ENCODE measurements around the gene TEX38.

TEX38 gene

DNA sequence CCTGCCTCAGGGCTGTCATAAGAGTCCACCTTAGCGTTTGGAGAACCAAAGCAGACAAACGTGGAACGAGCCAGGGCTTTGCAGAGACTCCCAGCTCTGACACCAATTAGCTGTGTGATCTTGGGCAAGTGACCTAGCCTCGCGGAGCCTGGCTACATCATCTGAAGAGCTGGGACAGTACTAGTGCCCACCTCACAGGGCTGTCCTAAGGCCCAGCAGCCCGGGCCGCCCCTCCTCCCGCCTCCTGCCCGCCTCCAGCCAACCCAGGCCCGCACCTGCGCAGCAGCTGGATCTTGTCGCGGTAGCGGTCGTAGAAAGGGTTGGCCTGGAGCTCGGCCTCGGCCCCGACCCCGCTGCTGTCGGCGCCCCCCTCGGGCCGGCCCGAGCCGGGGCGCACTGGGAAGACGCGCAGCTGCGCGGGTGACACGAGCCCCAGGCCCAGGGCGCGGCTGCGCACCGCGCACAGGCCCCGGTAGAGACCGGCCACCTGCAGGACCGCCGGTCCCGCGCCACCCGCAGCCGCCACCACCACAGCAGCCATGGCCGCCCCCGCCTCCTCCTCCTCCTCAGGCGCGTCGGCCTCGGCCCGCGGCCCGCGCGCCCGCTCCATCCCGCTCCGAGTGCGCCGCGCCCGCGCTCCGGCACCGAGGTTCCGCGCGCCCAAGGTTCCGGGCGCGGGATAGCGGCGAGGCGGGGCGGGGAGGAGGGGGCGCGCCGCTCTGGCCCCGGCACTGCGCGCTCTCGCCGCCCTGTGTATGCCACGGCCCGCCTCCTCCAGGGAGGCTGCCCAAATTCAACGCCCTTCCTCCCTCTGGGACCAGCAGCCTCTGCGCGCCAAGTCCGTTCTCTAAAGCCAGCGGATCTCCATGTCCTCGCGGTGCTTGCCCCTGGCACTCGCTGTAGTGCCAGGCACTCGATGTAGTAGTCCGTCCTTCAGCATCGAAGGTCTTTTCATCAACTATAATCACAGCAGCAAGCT, 3.6 kb upstream of the TEX38 start, which contains the start of gene ATPAF1:
ATPAF1 (minus strand) TSS at position 583 of the 979 bp plus-strand sequence; CDS start at position 541, 42 bp downstream.
- peak; percentile 70 for DNase-seq (ENCODE audit: low read depth)
- H3K4me3 ChIP-seq (ENCODE audit: low read depth, low read length) = peak within 1 kb of the TSS; percentile 97
- TF ChIP-seq CTCF (IDR thresholded peaks at IDR 0.05; ENCODE audit: control insufficient read depth, extremely low read depth, insufficient read depth) = no peak

DNA sequence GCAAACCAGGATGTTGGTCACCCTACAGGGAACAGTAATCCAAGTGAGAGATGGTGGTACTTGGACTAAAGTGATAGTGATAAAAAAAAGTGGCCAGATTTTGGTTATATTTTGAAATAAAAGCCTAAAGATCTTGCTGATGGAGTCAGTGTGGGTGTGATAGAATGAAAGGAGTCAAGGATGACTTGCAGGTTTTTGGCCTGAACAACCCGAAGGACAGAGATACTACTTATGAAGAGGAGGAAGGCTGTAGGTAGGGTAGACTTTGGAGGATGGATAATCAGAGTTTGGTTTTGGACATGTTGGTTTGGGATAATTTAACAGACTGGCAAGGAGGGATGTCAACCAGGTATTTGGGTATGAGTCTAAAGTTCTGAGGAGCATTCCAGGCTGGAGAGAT, 1.5 kb upstream of the TEX38 start:
- no peak for DNase-seq (ENCODE audit: low read depth)
- no peak for TF ChIP-seq CTCF (IDR thresholded peaks at IDR 0.05; ENCODE audit: control insufficient read depth, extremely low read depth, insufficient read depth)

DNA sequence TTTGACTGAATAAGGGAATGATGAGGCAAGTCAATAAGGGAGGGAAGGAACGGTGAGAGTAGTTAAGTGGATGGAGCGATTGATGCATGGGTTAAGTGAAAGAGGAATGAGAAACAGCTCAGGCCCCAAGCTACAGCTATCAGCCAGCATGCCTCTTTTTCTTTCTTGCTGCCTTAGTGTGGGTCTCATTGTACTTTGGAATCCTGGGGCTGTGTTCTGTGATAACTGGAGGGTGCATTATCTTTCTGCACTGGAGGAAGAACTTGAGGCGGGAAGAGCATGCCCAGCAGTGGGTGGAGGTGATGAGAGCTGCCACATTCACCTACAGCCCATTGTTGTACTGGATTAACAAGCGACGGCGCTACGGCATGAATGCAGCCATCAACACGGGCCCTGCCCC, 1.0 kb downstream of the TEX38 start:
- no peak overlapping the region for H3K4me3 ChIP-seq (ENCODE audit: low read depth, low read length)
- DNase-seq (ENCODE audit: low read depth) = no peak

More for the DNA sequence above, 1.5 kb upstream of the TEX38 start:
- H3K4me3 ChIP-seq (ENCODE audit: low read depth, low read length) = no peak overlapping the region

DNA sequence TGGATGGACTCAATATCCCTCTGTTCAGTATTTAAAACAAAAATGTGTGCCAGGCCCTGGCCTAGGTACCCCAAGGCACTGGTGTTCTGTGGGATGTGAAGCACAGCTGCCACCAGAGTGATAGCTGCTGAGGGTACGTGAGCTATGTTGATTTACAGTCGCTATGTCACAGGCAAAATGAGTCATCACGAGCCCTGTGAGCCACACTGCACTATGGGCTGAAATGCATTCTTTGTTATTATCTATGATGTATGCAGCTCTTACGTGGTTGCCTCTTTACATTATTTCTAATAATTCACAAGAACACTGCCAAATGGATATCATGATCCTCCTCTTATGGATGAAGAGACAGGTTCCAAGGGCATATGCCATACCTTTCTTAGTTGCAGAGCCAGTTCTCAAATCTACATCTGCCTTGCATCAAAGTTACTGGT, 2.1 kb downstream of the TEX38 start:
- DNase-seq (ENCODE audit: low read depth) = no peak
- no peak overlapping the region for H3K4me3 ChIP-seq (ENCODE audit: low read depth, low read length)
- TF ChIP-seq CTCF (IDR thresholded peaks at IDR 0.05; ENCODE audit: control insufficient read depth, extremely low read depth, insufficient read depth) = no peak

More for the DNA sequence above, 1.0 kb downstream of the TEX38 start:
- no peak for TF ChIP-seq CTCF (IDR thresholded peaks at IDR 0.05; ENCODE audit: control insufficient read depth, extremely low read depth, insufficient read depth)

DNA sequence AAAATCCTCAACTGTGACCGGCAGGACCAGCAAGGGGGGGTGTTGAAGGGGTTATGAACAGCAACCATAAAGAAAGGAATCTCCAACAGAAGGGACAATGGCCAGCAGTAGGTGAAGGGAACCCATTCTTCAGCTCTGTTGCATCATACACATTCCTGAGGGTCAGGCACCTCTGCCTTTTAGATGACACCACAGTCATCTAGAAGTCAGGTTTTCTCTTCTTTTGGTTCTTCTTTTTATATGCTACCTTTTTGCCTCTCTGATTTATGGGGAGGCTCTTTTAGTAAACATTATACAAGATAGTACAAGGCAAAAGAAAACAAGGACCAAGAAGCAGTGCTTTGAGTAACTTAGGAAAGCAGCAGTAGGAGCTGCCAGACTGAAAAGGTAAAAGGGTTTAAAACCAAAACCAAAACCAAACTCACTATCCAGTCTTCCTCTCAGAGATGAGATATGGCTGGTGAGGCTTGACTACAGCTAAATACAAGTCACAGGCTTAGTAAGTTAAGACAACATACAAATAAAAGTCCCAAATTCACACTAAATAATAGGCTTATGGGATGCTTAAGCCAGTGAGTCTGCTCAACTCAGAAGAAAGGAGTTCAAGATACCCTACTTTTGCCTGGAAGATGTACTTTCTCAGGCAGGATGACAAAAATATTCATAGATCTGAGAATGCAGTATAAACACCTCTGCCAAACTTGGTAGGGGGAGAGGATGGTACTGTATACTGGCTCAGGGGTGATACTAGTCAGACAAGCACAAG, 4.1 kb downstream of the TEX38 start:
- no peak overlapping the region for H3K4me3 ChIP-seq (ENCODE audit: low read depth, low read length)
- no peak for DNase-seq (ENCODE audit: low read depth)
- no peak for TF ChIP-seq CTCF (IDR thresholded peaks at IDR 0.05; ENCODE audit: control insufficient read depth, extremely low read depth, insufficient read depth)

DNA sequence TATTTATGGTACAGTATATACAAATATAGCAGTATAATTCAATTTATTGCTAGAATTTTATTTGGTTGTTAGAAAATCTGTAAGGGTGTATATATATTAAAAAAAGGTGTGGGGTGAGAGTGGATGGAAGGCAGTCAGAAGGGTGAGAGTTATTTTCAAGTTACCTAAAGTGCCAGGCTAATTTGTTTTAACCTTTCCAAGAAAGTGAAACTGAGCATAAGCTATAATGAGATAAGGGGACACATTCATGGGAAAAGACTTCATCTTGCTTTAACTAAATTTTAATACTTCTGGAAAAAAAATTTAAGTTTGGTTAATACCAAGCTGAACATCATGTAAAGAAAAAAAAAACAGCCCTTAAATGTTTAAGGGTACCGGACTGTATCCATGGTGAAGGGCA, 4.9 kb downstream of the TEX38 start:
- no peak for TF ChIP-seq CTCF (IDR thresholded peaks at IDR 0.05; ENCODE audit: control insufficient read depth, extremely low read depth, insufficient read depth)
- no peak overlapping the region for H3K4me3 ChIP-seq (ENCODE audit: low read depth, low read length)
- no peak for DNase-seq (ENCODE audit: low read depth)

Measured in LNCaP clone FGC (cell line).